ENCODE measurements around the gene ZNF414. TPM values are rescaled to one million over a fixed set of nuclear protein-coding genes. Genes with fewer than 3 reads are reported as not detected.

ZNF414 gene
- total RNA-seq, 4 donors from 2014 or later, result 3.6 to 18.9 (median 10.3) TPM

- 78 to 79% methylated on average over 4 to 5 of the region's 5 CpGs for WGBS, 2 donors (ENCODE audit: low coverage in 1 of 2)
- no peak overlapping the region for H3K4me3 ChIP-seq
- ATAC-seq, result no peak
- no peaks in the 10 kb centered on the region for H3K27me3 ChIP-seq
- no peak overlapping the region for H3K27ac ChIP-seq
- H3K4me1 ChIP-seq, result peaks cover 32 to 67% (median 35%) of the 10 kb centered on the region in 3 donors
- TF ChIP-seq POLR2A (IDR thresholded peaks at IDR 0.05) (no peak), CTCF (IDR thresholded peaks at IDR 0.05) (no peak), EP300 (IDR thresholded peaks at IDR 0.05) (no peak), POLR2AphosphoS5 (IDR thresholded peaks at IDR 0.05) (no peak)
- peaks cover 6 to 46% of the 10 kb centered on the region in 2 donors for H3K36me3 ChIP-seq
- no peaks in the 10 kb centered on the region for H3K9me3 ChIP-seq
Observed at GRCh38 chr19:8462571-8462970, 51.4 kb downstream of the ZNF414 start.

DNA sequence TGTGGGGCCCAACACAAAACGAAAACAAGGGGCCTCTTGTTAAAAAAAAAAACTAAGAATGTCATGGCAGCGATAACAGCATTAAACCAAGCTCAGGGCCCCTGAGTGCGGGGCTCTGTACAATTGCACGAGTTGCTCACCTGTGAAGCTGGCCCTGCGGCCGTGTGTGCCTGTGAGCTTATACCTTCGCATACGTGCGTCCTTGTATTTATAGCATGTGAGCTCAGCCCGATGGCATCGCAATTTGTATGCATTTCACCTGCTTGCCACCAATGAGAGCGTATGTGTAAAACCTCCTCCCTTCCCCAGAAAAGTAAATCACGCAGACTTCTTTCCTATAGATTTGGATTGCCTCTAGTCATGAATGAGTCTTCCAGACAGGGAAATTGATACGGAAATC lies 52.1 kb downstream of the ZNF414 start:
- no peak for TF ChIP-seq EP300 (IDR thresholded peaks at IDR 0.05)
- Histone ChIP-seq H3K9me3 (no peaks in the 10 kb centered on the region), H3K36me3 (peaks cover under 1 to 45% of the 10 kb centered on the region in 2 donors), H3K27ac (peak overlapping the region in 1 of 4 donors; percentile 20), H3K4me3 (no peak overlapping the region), H3K4me1 (peaks cover 35 to 74% (median 35%) of the 10 kb centered on the region in 3 donors), H3K27me3 (no peaks in the 10 kb centered on the region)
- ATAC-seq, result no peak
- WGBS, 2 donors (ENCODE audit: low coverage in 1 of 2), result 86 to 91% methylated on average over 6 to 14 of the region's 14 CpGs

DNA sequence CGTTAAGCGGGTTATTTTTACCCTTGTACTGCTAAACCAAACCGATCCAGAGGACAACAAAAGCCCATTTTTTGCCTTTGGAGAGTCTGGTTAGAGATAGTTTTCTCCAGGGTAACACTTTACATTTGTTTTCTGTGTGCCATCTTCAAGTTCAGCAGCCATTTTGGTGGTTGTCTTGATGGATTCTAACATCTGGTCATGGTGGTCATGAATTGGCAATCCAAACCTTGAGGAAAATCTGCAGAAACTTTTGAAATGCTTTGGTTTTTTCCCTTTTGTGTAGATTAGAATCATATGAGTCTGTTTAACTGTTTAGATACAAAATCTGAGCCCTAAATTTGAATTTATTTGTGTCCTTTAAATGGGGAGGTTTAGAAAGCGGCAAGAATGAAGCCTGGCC lies 52.6 kb downstream of the ZNF414 start:
- peak overlapping the region in 2 of 4 donors; percentile 20 to 74 for H3K27ac ChIP-seq
- 48 to 69% methylated on average over 3 to 4 of the region's 4 CpGs for WGBS, 2 donors (ENCODE audit: low coverage in 1 of 2)
- no peak for TF ChIP-seq POLR2A (IDR thresholded peaks at IDR 0.05)
- TF ChIP-seq POLR2AphosphoS5 (IDR thresholded peaks at IDR 0.05), result no peak
- TF ChIP-seq CTCF (IDR thresholded peaks at IDR 0.05), result no peak
- no peak for TF ChIP-seq EP300 (IDR thresholded peaks at IDR 0.05)
- no peak for ATAC-seq
- no peaks in the 10 kb centered on the region for H3K9me3 ChIP-seq
- H3K4me1 ChIP-seq, result peaks cover 35 to 79% (median 40%) of the 10 kb centered on the region in 3 donors
- peaks cover 0 to 45% of the 10 kb centered on the region in 2 donors for H3K36me3 ChIP-seq
- H3K27me3 ChIP-seq, result no peaks in the 10 kb centered on the region
- no peak overlapping the region for H3K4me3 ChIP-seq

DNA sequence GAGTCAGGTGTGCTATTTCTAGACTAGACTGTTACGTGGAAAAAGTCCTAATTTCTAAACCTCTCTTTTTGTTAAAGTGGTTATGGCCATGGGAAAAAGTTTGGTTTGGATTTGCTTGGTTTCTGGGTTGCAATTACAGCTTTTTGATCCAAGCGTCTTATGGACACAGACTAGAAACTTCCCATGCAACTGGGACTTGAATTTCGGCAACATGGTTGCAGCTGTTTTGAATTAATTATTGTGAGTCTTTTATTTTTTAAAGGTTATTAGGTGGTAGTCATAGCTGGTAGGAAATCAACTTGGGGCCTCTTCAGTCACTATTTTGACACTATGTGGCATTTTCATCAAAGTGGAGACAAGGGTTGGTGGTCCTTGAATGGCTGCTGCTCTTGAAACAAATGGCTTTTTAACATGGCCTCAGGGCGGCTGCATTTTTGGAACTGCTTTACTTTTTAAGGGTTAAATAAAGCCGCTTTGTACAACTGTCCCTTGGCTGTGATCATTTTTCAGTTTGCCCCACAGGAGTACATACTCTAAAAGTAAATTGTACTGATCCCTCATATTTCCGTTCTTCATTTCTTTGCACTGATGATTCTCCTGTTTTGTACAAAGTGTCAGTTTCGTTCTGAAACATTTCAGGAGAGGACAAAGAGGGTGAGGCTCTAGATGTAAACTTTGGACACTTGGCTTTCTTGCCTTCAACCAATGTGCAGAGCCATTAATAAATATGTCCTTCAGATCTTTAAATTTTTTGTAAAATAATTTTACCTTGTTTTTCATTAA lies 53.3 kb downstream of the ZNF414 start:
- ATAC-seq, result no peak
- Histone ChIP-seq H3K4me3 (no peak overlapping the region), H3K36me3 (peaks cover 0 to 45% of the 10 kb centered on the region in 2 donors)

More for the DNA sequence above, 53.3 kb downstream of the ZNF414 start:
- TF ChIP-seq CTCF (IDR thresholded peaks at IDR 0.05), result no peak
- TF ChIP-seq POLR2A (IDR thresholded peaks at IDR 0.05), result no peak
- TF ChIP-seq POLR2AphosphoS5 (IDR thresholded peaks at IDR 0.05), result no peak
- no peak for TF ChIP-seq EP300 (IDR thresholded peaks at IDR 0.05)
- Histone ChIP-seq H3K9me3 (no peaks in the 10 kb centered on the region), H3K27me3 (no peaks in the 10 kb centered on the region), H3K4me1 (peaks cover 35 to 86% (median 42%) of the 10 kb centered on the region in 3 donors), H3K27ac (peak overlapping the region in 3 of 4 donors; percentile 67 to 74 (median 74))
- 28 to 44% methylated on average over 7 of the region's 7 CpGs for WGBS, 2 donors (ENCODE audit: low coverage in 1 of 2)

Other genes starting within 250 kb of the ZNF414 start
- gene CD320, start 205.8 kb downstream of the ZNF414 start, total RNA-seq, result 10 to 100 TPM; 25.4 to 58.5 (median 40.8) TPM
- gene NDUFA7, start 192.8 kb downstream of the ZNF414 start, total RNA-seq, result 10 to 100 TPM; 14.5 to 48.3 (median 32.3) TPM
- gene RPS28, start 192.7 kb downstream of the ZNF414 start, total RNA-seq, result 100 to 1,000 TPM; 172 to 357 (median 250) TPM
- 10 to 100 TPM in 3 of 4 donors, 1 to 10 TPM in 1; 9.8 to 22.3 (median 19.2) TPM for gene KANK3, start 170.9 kb downstream of the ZNF414 start, total RNA-seq
- gene ANGPTL4, start 150.0 kb downstream of the ZNF414 start, total RNA-seq, result 10 to 100 TPM in 3 of 4 donors, 1 to 10 TPM in 1; 4.4 to 48.2 (median 19.4) TPM
- gene RAB11B, start 123.8 kb downstream of the ZNF414 start, total RNA-seq, result 10 to 100 TPM; 28.6 to 71.8 (median 36.1) TPM
- 100 to 1,000 TPM; 125 to 330 (median 237) TPM for gene MARCHF2, start 100.9 kb downstream of the ZNF414 start, total RNA-seq
- gene HNRNPM, start 69.2 kb downstream of the ZNF414 start, total RNA-seq, result 100 to 1,000 TPM in 2 of 4 donors, 10 to 100 TPM in 2; 75.1 to 120 (median 101) TPM
- 1 to 10 TPM in 1 of 4 donors, under 1 TPM in 3; 0.23 to 1.2 (median 0.45) TPM for gene PRAM1, start 11.5 kb downstream of the ZNF414 start, total RNA-seq
- 10 to 100 TPM in 2 of 4 donors, 1 to 10 TPM in 2; 5.4 to 41.5 (median 10.3) TPM for gene MYO1F, start 63.3 kb upstream of the ZNF414 start, total RNA-seq
- gene ADAMTS10, start 96.5 kb upstream of the ZNF414 start, total RNA-seq, result 10 to 100 TPM; 15.7 to 45.3 (median 22.8) TPM
- gene NFILZ, start 116.5 kb upstream of the ZNF414 start, total RNA-seq, result not detected
- not detected for gene ACTL9, start 184.6 kb upstream of the ZNF414 start, total RNA-seq
- not detected for gene OR2Z1, start 207.5 kb upstream of the ZNF414 start, total RNA-seq

Data from gastroesophageal sphincter (tissue), 4 donors.